Sigmoid colon (tissue), 7 donors: ENCODE results near the gene USP22. TPM values are rescaled to one million over a fixed set of nuclear protein-coding genes. Genes with fewer than 3 reads are reported as not detected.
A peak's percentile ranks its signal among the peaks of the same experiment; 100 is the strongest.

ENCODE experiments used
- DNase-seq: peaks from one replicate; pipeline ENCODE4 v3.0.0-alpha.2; 2019
- H3K27ac ChIP-seq, 4 donors: fragments of 200-600 bp; sonication (generic); one replicate each; pipeline ENCODE4 v1.5.1; 2016 to 2019; ENCODE audit warnings: mild to moderate bottlenecking in 1 of 4
- H3K27me3 ChIP-seq, 3 donors: fragments of 200-600 bp; sonication (generic); one replicate each; pipeline ENCODE4 v1.5.1; 2019; ENCODE audit warnings: mild to moderate bottlenecking in 1 of 3
- H3K36me3 ChIP-seq, 4 donors: fragments of 200-600 bp; sonication (generic); one replicate each; pipeline ENCODE4 v1.5.1; 2016 to 2019
- H3K4me1 ChIP-seq, 4 donors: fragments of 200-600 bp; sonication (generic); one replicate each; pipeline ENCODE4 v1.5.1; 2017 to 2019
- H3K4me3 ChIP-seq, 4 donors: fragments of 200-600 bp; sonication (generic); one replicate each; pipeline ENCODE4 v1.5.1; 2017 to 2019; ENCODE audit warnings: mild to moderate bottlenecking in 2 of 4, moderate library complexity in 1 of 4
- H3K9me3 ChIP-seq, 4 donors: fragments of 200-600 bp in 3 of 4; sonication (generic) in 3 of 4; one replicate each; pipeline versions ENCODE4 v1.5.1 to v1.6.1; 2013 to 2019
- CTCF ChIP-seq, 4 experiments: fragments of 450-650 bp in 3 of 4; fragments of 200-600 bp in 1 of 4; IDR thresholded peaks; one replicate each; pipeline ENCODE4 v1.5.1; 2016 to 2019; ENCODE audit warnings: antibody characterized with exemption in 4 of 4, mild to moderate bottlenecking in 3 of 4, moderate library complexity in 2 of 4
- EP300 ChIP-seq, 4 donors: sonication (generic); formaldehyde crosslinking; IDR thresholded peaks; one replicate each; pipeline ENCODE4 v1.6.1; 2017; ENCODE audit warnings: antibody characterized with exemption in 4 of 4
- POLR2A ChIP-seq, 2 donors: fragments of 450-650 bp; IDR thresholded peaks; one replicate each; pipeline ENCODE4 v1.6.1; 2016; ENCODE audit warnings: antibody characterized with exemption in 2 of 2, mild to moderate bottlenecking in 2 of 2, moderate library complexity in 2 of 2
- POLR2AphosphoS5 ChIP-seq, 4 donors: sonication (generic); formaldehyde crosslinking; IDR thresholded peaks; one replicate each; pipeline ENCODE4 v1.6.1; 2017; ENCODE audit warnings: antibody characterized with exemption in 4 of 4
- WGBS, 2 donors: extraction: QIAGEN DNeasy Blood & Tissue Kit; methylation state at CpG; one replicate each; pipeline ENCODE4 v1.1.7; 2013; 5-methylcytosine and 5-hydroxymethylcytosine counted together
- intact Hi-C: fragments of 100-400 bp; cut with DNase I; formaldehyde crosslinking; loops from one replicate; pipeline ENCODE4 v1.15.1; 2023
- polyA plus RNA-seq, 3 donors: library from polyadenylated mRNA; stranded (reverse); fragments of 200-250 nt; gene quantifications; one replicate each; pipeline ENCODE4 v1.2.3, GENCODE V29; 2013
- total RNA-seq, 4 donors: library from RNA; depleted of rRNA; stranded (reverse); fragments of >200 nt; gene quantifications; one replicate each; pipeline ENCODE4 v1.1.0, GENCODE V29; 2016
- donor health status: healthy with polysubstance abuse.
- donor health status: Bipolar disorder and iron deficiency.
- donor health status: healthy.

The USP22 gene
- total and polyA plus RNA-seq, 7 donors, result 25.2 to 84.2 (median 71.2) TPM

- no peak overlapping the region for H3K4me3 ChIP-seq
- H3K4me1 ChIP-seq, result peaks cover 0 to 20% (median 10%) of the 10 kb centered on the region in 4 donors
- intact Hi-C loops, result no loop called here
- no peaks in the 10 kb centered on the region for H3K9me3 ChIP-seq
- H3K27ac ChIP-seq, result no peak overlapping the region
- DNase-seq, result peak; percentile 54
- TF ChIP-seq CTCF (IDR thresholded peaks at IDR 0.05) (no peak), POLR2A (IDR thresholded peaks at IDR 0.05) (no peak), EP300 (IDR thresholded peaks at IDR 0.05) (no peak), POLR2AphosphoS5 (IDR thresholded peaks at IDR 0.05) (no peak)
- no peaks in the 10 kb centered on the region for H3K36me3 ChIP-seq
- no peaks in the 10 kb centered on the region for H3K27me3 ChIP-seq
- 51 to 66% methylated on average over 6 of the region's 6 CpGs for WGBS, 2 donors
These were observed 52.6 kb downstream of the USP22 start for GRCh38 chr17:20989991-20990855.

GRCh38 chr17:20989481-20989880 lies 53.3 kb downstream of the USP22 start:
- TF ChIP-seq CTCF (IDR thresholded peaks at IDR 0.05) (no peak), POLR2A (IDR thresholded peaks at IDR 0.05) (no peak), EP300 (IDR thresholded peaks at IDR 0.05) (no peak), POLR2AphosphoS5 (IDR thresholded peaks at IDR 0.05) (no peak)
- no peaks in the 10 kb centered on the region for H3K9me3 ChIP-seq
- peaks cover 0 to 20% (median 10%) of the 10 kb centered on the region in 4 donors for H3K4me1 ChIP-seq
- peak; percentile 32 for DNase-seq
- no peaks in the 10 kb centered on the region for H3K27me3 ChIP-seq
- no peak overlapping the region for H3K27ac ChIP-seq
- no peaks in the 10 kb centered on the region for H3K36me3 ChIP-seq
- intact Hi-C loops, result no loop called here
- WGBS, 2 donors, result 87 to 91% methylated on average over 7 of the region's 7 CpGs
- H3K4me3 ChIP-seq, result no peak overlapping the region

- H3K9me3 ChIP-seq, result no peaks in the 10 kb centered on the region
- intact Hi-C loops, result no loop called here
- TF ChIP-seq POLR2AphosphoS5 (IDR thresholded peaks at IDR 0.05), result no peak
- no peak for TF ChIP-seq POLR2A (IDR thresholded peaks at IDR 0.05)
- no peak for TF ChIP-seq EP300 (IDR thresholded peaks at IDR 0.05)
- TF ChIP-seq CTCF (IDR thresholded peaks at IDR 0.05), result no peak
- DNase-seq, result no peak
- H3K36me3 ChIP-seq, result no peaks in the 10 kb centered on the region
- peaks cover 0 to 20% (median 10%) of the 10 kb centered on the region in 4 donors for H3K4me1 ChIP-seq
- no peak overlapping the region for H3K27ac ChIP-seq
- H3K4me3 ChIP-seq, result no peak overlapping the region
- 93 to 94% methylated on average over 3 of the region's 3 CpGs for WGBS, 2 donors
- no peaks in the 10 kb centered on the region for H3K27me3 ChIP-seq
These were observed 53.9 kb downstream of the USP22 start for GRCh38 chr17:20988896-20989295.

GRCh38 chr17:20988001-20988636 lies 54.7 kb downstream of the USP22 start:
- no peak for DNase-seq
- 89 to 91% methylated on average over 11 of the region's 11 CpGs for WGBS, 2 donors
- Histone ChIP-seq H3K4me1 (peaks cover 0 to 16% (median 9%) of the 10 kb centered on the region in 4 donors), H3K27me3 (no peaks in the 10 kb centered on the region), H3K9me3 (no peaks in the 10 kb centered on the region), H3K27ac (no peak overlapping the region), H3K36me3 (no peaks in the 10 kb centered on the region), H3K4me3 (no peak overlapping the region)
- intact Hi-C loops, result no loop called here
- TF ChIP-seq CTCF (IDR thresholded peaks at IDR 0.05), result no peak
